HG03460 (cell line): ENCODE data around the gene LSM4.

Experiments used
- ATAC-seq: cut with Tn5 transposase; IDR thresholded peaks from one replicate; pipeline ENCODE4 v1.9.1; 2021; ENCODE audit not compliant: unreplicated experiment

Gene LSM4

GRCh38 chr19:18292810-18293641 is 29.9 kb downstream of the LSM4 start:
- no peak for ATAC-seq

- ATAC-seq = no peak
Observed at GRCh38 chr19:18292462-18292809, 30.4 kb downstream of the LSM4 start.

GRCh38 chr19:18291590-18292461 is 31.1 kb downstream of the LSM4 start:
- ATAC-seq = peak; percentile 50

GRCh38 chr19:18291019-18291524 is 31.8 kb downstream of the LSM4 start:
- ATAC-seq = no peak

- peak; percentile 43 for ATAC-seq
Observed at GRCh38 chr19:18290302-18291018, 32.4 kb downstream of the LSM4 start.

- ATAC-seq = no peak
Observed at GRCh38 chr19:18289471-18290301, 33.2 kb downstream of the LSM4 start.

GRCh38 chr19:18287836-18288772 is 34.8 kb downstream of the LSM4 start:
- no peak for ATAC-seq

- no peak for ATAC-seq
Observed at GRCh38 chr19:18286973-18287635, 35.8 kb downstream of the LSM4 start.

GRCh38 chr19:18284712-18285360 is 38.0 kb downstream of the LSM4 start:
- ATAC-seq = no peak

- no peak for ATAC-seq
Observed at GRCh38 chr19:18283338-18283737, 39.5 kb downstream of the LSM4 start.

GRCh38 chr19:18282788-18283141 is 40.1 kb downstream of the LSM4 start:
- ATAC-seq = no peak

- ATAC-seq = no peak
Observed at GRCh38 chr19:18282021-18282787, 40.7 kb downstream of the LSM4 start.

GRCh38 chr19:18281082-18282020 is 41.5 kb downstream of the LSM4 start, which contains the start of gene JUND:
Gene JUND, minus strand, starts transcription at chr19:18281622. Its CDS starts 138 bp downstream, at chr19:18281484.
- ATAC-seq = peak; percentile 57

- no peak for ATAC-seq
Observed at GRCh38 chr19:18280247-18281081, 42.4 kb downstream of the LSM4 start.

GRCh38 chr19:18279516-18280246 is 43.2 kb downstream of the LSM4 start:
- no peak for ATAC-seq
